Mucosa of descending colon (tissue), 3 donors: ENCODE data around the gene EPS8. TPM values are rescaled to one million over a fixed set of nuclear protein-coding genes. Genes with fewer than 3 reads are reported as not detected.

Experiments
- ATAC-seq: fragments of 200-7000 bp; cut with Tn5 transposase; one replicate; pipeline ENCODE4 v1.9.1; 2020; ENCODE audit warnings: mild to moderate bottlenecking, moderate library complexity
- DNase-seq, 3 donors: peaks; one replicate each; pipeline ENCODE4 v3.0.0-alpha.2; 2020
- H3K36me3 ChIP-seq: fragments of 200-600 bp; one replicate; pipeline ENCODE4 v1.8.0; 2021; ENCODE audit warnings: low read depth, mild to moderate bottlenecking
- H3K4me1 ChIP-seq: fragments of 200-600 bp; one replicate; pipeline ENCODE4 v1.8.0; 2021; ENCODE audit warnings: low read depth, mild to moderate bottlenecking
- H3K4me3 ChIP-seq: fragments of 200-600 bp; one replicate; pipeline ENCODE4 v1.8.0; 2021; ENCODE audit warnings: mild to moderate bottlenecking
- H3K9me3 ChIP-seq: fragments of 200-600 bp; one replicate; pipeline ENCODE4 v1.8.0; 2021; ENCODE audit warnings: mild to moderate bottlenecking
- intact Hi-C, 2 donors: fragments of 100-400 bp; cut with DNase I in 1 of 2; cut with micrococcal nuclease in 1 of 2; formaldehyde crosslinking; loops; one replicate each; pipeline versions ENCODE4 v1.11.0 to v1.11.1; 2022; cut with DNase I, micrococcal nuclease
- total RNA-seq, 3 donors: library from RNA; stranded (reverse); fragmentation: NEBNext Ultra II Directional in 2 of 3; extraction: Animal tissue kit (Norgen Biotek cat#: 25700) in 2 of 3; gene quantifications; one replicate each; pipeline versions ENCODE4 v1.2.1 to v1.2.4, GENCODE V29; 2021 to 2023
- TF ChIP-seq, protein P1 (sequence below): fragments of 200-600 bp; IDR thresholded peaks from one replicate; pipeline ENCODE4 v1.8.0; 2022; ENCODE audit warnings: antibody characterized with exemption, mild to moderate bottlenecking
- donor health status: DM: no; HTN: no; CAD: no; lungs with moderate emphysema.
- donor health status: DM: no; HTN: no; CAD: no.
- donor health status: DM: no; HTN: yes; CAD: no.

Gene EPS8
- total RNA-seq, 3 donors from 2014 or later: 100 to 204 (median 135) TPM

DNA sequence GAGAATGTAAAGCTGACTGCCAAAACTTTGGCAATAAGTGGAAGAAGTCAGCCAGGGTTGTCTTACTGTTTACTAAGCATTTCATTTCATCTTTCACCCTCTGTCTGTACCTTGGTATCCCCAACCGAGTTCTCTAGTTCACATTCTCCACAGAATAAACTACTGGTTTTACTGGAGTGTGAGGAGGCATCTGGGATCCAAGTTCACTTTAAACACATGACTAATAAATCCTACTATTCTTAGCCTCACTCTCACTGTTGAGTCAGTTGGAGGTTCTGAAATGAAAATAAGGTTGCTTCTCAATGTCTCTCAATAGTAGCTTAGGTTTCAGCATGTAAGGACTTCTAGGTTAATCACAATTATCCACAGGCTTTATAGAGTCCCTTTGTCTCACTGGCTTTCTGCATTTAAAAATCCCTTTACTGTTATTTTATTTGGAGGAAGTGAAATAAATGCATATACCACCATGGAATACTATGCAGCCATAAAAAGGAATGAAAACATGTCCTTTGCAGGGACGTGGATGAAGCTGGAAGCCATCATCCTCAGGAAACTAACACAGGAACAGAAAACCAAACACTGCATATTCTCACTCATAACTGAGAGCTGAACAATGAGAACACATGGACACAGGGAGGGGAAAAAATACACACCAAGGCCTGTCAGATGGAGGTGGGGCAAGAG, 95.8 kb downstream of the EPS8 start:
- intact Hi-C loops: no loop called here
- DNase-seq: no peak
- no peaks in the 10 kb centered on the region for H3K36me3 ChIP-seq
- no peaks in the 10 kb centered on the region for H3K9me3 ChIP-seq
- H3K4me3 ChIP-seq: no peak overlapping the region
- peak; percentile 49 for ATAC-seq
- TF ChIP-seq, protein P1, sequence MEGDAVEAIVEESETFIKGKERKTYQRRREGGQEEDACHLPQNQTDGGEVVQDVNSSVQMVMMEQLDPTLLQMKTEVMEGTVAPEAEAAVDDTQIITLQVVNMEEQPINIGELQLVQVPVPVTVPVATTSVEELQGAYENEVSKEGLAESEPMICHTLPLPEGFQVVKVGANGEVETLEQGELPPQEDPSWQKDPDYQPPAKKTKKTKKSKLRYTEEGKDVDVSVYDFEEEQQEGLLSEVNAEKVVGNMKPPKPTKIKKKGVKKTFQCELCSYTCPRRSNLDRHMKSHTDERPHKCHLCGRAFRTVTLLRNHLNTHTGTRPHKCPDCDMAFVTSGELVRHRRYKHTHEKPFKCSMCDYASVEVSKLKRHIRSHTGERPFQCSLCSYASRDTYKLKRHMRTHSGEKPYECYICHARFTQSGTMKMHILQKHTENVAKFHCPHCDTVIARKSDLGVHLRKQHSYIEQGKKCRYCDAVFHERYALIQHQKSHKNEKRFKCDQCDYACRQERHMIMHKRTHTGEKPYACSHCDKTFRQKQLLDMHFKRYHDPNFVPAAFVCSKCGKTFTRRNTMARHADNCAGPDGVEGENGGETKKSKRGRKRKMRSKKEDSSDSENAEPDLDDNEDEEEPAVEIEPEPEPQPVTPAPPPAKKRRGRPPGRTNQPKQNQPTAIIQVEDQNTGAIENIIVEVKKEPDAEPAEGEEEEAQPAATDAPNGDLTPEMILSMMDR: no peak
- peaks cover 38% of the 10 kb centered on the region for H3K4me1 ChIP-seq

DNA sequence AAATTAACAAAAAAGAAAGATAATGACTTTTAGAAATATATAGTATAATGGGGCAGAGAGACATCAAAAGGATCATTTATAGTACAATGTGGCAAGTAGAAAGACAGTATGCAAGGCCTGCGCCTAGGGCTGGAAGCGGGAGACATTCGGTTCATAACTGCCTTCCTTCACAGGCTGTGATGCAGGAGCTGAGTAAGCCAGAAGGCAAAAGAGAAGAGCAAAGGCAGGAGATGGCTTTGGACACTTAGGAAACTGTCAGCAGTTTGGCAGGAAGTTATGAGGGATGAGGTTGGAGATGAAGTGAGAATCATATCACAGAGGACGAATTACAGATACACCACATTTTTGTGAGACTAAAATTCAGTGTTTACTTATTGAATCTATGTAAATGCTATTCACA, 97.8 kb downstream of the EPS8 start:
- H3K4me3 ChIP-seq: no peak overlapping the region
- H3K4me1 ChIP-seq: peaks cover 39% of the 10 kb centered on the region
- no peaks in the 10 kb centered on the region for H3K9me3 ChIP-seq
- intact Hi-C loops: no loop called here
- H3K36me3 ChIP-seq: no peaks in the 10 kb centered on the region
- ATAC-seq: no peak
- TF ChIP-seq, protein P1: no peak
- no peak for DNase-seq

DNA sequence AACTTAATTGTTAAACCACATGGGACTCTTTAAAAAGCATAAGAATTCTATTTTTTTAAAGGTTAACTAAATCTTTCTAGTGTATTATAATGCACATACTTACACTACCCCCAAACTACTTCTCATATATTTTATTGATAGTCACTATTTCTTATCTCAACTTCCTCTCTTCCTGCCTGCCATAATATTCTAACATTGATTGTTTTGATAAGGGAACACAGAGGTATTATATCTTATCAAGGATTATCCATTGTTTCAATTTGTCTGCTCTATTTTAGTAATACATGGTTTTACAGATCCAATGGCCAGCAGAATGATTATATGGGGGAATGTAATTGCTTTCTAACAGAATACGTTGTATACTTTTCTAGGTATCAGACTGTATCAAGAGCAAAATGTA, 98.9 kb downstream of the EPS8 start:
- intact Hi-C loops: no loop called here
- Histone ChIP-seq H3K4me1 (peaks cover 39% of the 10 kb centered on the region), H3K9me3 (no peaks in the 10 kb centered on the region), H3K4me3 (no peak overlapping the region), H3K36me3 (no peaks in the 10 kb centered on the region)
- DNase-seq (no peak), ATAC-seq (no peak)
- TF ChIP-seq, protein P1: no peak

DNA sequence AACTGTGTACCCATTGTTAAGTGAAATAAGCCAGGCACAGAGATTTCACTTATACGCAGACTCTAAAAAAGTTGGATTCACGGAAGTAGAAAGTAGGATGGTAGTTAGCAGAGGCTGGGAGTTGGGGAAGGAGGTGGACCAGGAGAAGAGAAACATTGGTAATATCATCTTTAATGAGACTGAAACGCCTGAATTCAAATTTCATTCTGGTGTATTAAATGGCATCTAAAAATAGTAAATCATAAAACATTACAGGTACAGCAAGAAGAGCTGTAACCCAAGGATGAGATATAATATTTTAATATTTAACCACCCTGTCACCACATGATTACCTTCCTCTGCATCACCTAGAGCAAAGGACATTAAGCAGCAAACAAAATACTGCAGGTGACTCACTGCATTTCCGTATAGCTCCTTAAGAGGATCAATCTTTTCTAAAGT, 99.4 kb downstream of the EPS8 start:
- peaks cover 39% of the 10 kb centered on the region for H3K4me1 ChIP-seq
- ATAC-seq: peak; percentile 91
- intact Hi-C loops: no loop called here
- no peaks in the 10 kb centered on the region for H3K9me3 ChIP-seq
- H3K4me3 ChIP-seq: no peak overlapping the region
- H3K36me3 ChIP-seq: no peaks in the 10 kb centered on the region
- no peak for DNase-seq
- TF ChIP-seq, protein P1: no peak

DNA sequence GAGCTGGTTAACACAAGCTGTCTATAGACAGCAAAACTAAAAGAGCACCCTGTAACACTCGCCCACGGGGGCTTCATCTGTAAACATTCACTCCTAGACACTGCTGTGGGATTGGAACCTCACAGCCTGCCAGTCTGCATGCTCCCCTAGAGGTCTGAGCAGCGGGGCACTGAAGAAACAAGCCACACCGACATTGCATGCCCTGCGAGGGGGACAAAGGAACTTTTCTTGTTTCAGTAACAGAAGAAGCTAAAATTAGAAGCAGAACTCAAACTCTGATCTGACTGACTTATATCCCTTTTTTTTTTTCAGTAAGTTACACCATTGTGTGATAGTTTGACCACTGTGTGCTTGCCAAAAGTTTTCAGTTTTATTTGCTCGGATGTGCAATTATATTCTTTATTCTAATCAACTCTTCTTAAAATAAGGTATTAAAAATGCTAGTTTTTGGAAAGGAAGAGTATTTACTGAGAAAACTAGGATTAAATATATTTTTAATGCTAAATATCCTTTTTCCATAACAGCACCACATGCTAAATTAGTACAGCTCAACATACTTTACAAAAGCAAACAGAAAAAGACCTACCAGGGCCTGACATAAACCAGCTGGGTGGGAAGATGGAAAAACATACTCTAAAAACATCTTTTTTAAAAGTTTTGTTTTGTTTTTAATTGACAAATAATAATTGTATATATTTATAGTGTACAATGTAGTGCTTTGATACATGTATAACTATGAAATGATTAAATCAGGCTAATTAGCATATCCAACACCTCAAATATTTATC, 100.2 kb downstream of the EPS8 start:
- ATAC-seq (no peak), DNase-seq (no peak)
- peaks cover 45% of the 10 kb centered on the region for H3K4me1 ChIP-seq
- no peak overlapping the region for H3K4me3 ChIP-seq
- H3K36me3 ChIP-seq: no peaks in the 10 kb centered on the region
- intact Hi-C loops: no loop called here
- TF ChIP-seq, protein P1: no peak
- H3K9me3 ChIP-seq: no peaks in the 10 kb centered on the region
